CD4-positive, alpha-beta T cell treated with Interleukin-1 beta for 1 hour (primary cell): ENCODE data around the gene CLSTN1.

Experiments used
- DNase-seq, 2 donors: peaks; one replicate each; pipeline ENCODE4 v3.0.0-alpha.2; 2020 to 2022

Gene CLSTN1

GRCh38 chr1:9710037-9710436 lies 113.7 kb downstream of the CLSTN1 start:
- DNase-seq, result no peak

- no peak for DNase-seq
Measured at GRCh38 chr1:9706178-9706577, 117.6 kb downstream of the CLSTN1 start.

GRCh38 chr1:9705337-9706093 lies 118.2 kb downstream of the CLSTN1 start:
- DNase-seq, result no peak

- DNase-seq, result no peak
Measured at GRCh38 chr1:9703681-9704080, 120.1 kb downstream of the CLSTN1 start.

GRCh38 chr1:9703165-9703509 lies 120.6 kb downstream of the CLSTN1 start:
- DNase-seq, result no peak

- DNase-seq, result no peak
Measured at GRCh38 chr1:9701665-9702064, 122.1 kb downstream of the CLSTN1 start.

- DNase-seq, result no peak
Measured at GRCh38 chr1:9700340-9700739, 123.4 kb downstream of the CLSTN1 start.

- no peak for DNase-seq
Measured at GRCh38 chr1:9699361-9699760, 124.4 kb downstream of the CLSTN1 start.

- DNase-seq, result no peak
Measured at GRCh38 chr1:9696793-9697192, 127.0 kb downstream of the CLSTN1 start.

- DNase-seq, result no peak
Measured at GRCh38 chr1:9691691-9692090, 132.1 kb downstream of the CLSTN1 start.

- DNase-seq, result no peak
Measured at GRCh38 chr1:9691108-9691445, 132.7 kb downstream of the CLSTN1 start.

GRCh38 chr1:9690440-9691107 lies 133.2 kb downstream of the CLSTN1 start:
- DNase-seq, result no peak

- no peak for DNase-seq
Measured at GRCh38 chr1:9689971-9690381, 133.8 kb downstream of the CLSTN1 start.

- DNase-seq, result peak; percentile 79 to 82
Measured at GRCh38 chr1:9689011-9689706, 134.6 kb downstream of the CLSTN1 start.

GRCh38 chr1:9688599-9688998 lies 135.2 kb downstream of the CLSTN1 start:
- DNase-seq, result no peak

- DNase-seq, result no peak
Measured at GRCh38 chr1:9687874-9688582, 135.7 kb downstream of the CLSTN1 start.

- peak; percentile 71 to 77 for DNase-seq
Measured at GRCh38 chr1:9687120-9687873, 136.5 kb downstream of the CLSTN1 start.

GRCh38 chr1:9684801-9685200 lies 139.0 kb downstream of the CLSTN1 start:
- DNase-seq, result no peak

- no peak for DNase-seq
Measured at GRCh38 chr1:9680828-9681227, 142.9 kb downstream of the CLSTN1 start.

GRCh38 chr1:9680091-9680490 lies 143.7 kb downstream of the CLSTN1 start:
- no peak for DNase-seq
